ENCODE results near the gene TTYH1. TPM values are rescaled to one million over a fixed set of nuclear protein-coding genes. Genes with fewer than 3 reads are reported as not detected.

Gene TTYH1
- total RNA-seq, 2 donors from 2014 or later, result 0.47 to 2.4 TPM

DNA sequence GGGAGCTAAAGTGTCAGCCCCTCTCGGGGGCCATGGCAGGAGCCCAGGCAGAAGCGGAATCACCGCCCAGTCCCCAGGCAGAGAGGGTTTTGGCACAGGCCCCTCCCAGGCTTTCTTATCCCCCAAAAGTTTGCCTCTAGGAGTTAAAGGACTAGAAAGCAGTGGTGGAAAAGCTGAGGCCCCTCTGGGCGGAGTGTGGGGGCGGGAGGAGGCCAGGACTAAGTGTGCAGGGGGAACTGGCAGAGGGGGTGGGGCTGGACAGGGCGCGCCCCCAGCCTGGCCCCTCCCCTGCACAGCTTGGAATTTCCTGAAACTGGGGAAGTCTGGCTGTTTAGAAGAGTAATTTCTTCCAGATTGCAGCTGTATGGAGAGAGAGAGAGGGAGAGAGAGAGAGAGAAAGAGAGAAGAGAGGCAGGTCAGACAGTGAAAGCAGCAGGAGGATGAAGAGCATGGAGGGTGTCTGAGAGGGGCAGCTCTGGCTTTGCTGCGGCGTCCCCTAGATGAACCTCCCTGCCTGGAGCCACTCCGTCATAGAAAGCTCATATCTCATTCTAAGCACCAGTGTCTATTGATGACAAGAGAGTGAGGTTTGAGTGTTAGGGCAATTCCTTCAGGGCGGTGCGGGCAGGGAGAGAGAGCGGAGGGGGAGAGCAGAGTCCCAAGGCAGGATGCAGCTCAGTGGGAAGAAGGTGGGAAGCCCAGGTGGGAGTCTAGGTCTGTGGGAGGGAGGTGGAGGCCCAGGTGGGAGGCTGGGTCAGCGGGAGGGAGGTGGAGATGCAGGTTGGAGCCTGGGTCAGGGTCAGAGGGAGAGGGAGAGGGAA lies 58.0 kb downstream of the TTYH1 start, which contains the start of gene CDC42EP5:
TSS of gene CDC42EP5 (minus strand) at position 226 of the 821 bp plus-strand sequence. CDS start 7,749 bp downstream, outside the sequence.
- peak within 1 kb of the TSS; percentile 73 to 89 for H3K9ac ChIP-seq (ENCODE audit: low read depth in 2 of 2, low read length in 2 of 2)
- intact Hi-C loops (cut with DNase I), result no loop called here
- peak within 1 kb of the TSS; percentile 94 for H3K27ac ChIP-seq
- H3K4me3 ChIP-seq, result peak within 1 kb of the TSS; percentile 41
- no peaks in the 10 kb centered on the region for H3K9me3 ChIP-seq
- H3K27me3 ChIP-seq, result no peaks in the 10 kb centered on the region
- no peaks in the 10 kb centered on the region for H3K36me3 ChIP-seq
- DNase-seq, result peak; percentile 88
- no peaks in the 10 kb centered on the region for H3K4me1 ChIP-seq
- TF ChIP-seq CTCF (IDR thresholded peaks at IDR 0.05), result no peak

GRCh38 chr19:54473892-54474372 lies 58.7 kb downstream of the TTYH1 start:
- Histone ChIP-seq H3K9me3 (no peaks in the 10 kb centered on the region), H3K27ac (peak overlapping the region; percentile 94), H3K4me1 (no peaks in the 10 kb centered on the region), H3K9ac (ENCODE audit: low read depth in 2 of 2, low read length in 2 of 2) (peak overlapping the region; percentile 54 to 89), H3K4me3 (peak overlapping the region; percentile 41), H3K36me3 (no peaks in the 10 kb centered on the region), H3K27me3 (no peaks in the 10 kb centered on the region)
- no peak for TF ChIP-seq CTCF (IDR thresholded peaks at IDR 0.05)
- no peak for DNase-seq
- intact Hi-C loops (cut with DNase I), result no loop called here

GRCh38 chr19:54475706-54476105 lies 60.4 kb downstream of the TTYH1 start:
- no peak for TF ChIP-seq CTCF (IDR thresholded peaks at IDR 0.05)
- DNase-seq, result no peak
- intact Hi-C loops (cut with DNase I), result no loop called here

GRCh38 chr19:54477650-54478049 lies 62.4 kb downstream of the TTYH1 start:
- intact Hi-C loops (cut with DNase I), result no loop called here

More at GRCh38 chr19:54475706-54476105, 60.4 kb downstream of the TTYH1 start:
- Histone ChIP-seq H3K4me3 (no peak overlapping the region), H3K4me1 (no peaks in the 10 kb centered on the region), H3K9ac (ENCODE audit: low read depth in 2 of 2, low read length in 2 of 2) (no peak overlapping the region), H3K27me3 (no peaks in the 10 kb centered on the region), H3K9me3 (no peaks in the 10 kb centered on the region), H3K27ac (no peak overlapping the region), H3K36me3 (no peaks in the 10 kb centered on the region)

More at GRCh38 chr19:54477650-54478049, 62.4 kb downstream of the TTYH1 start:
- Histone ChIP-seq H3K4me1 (no peaks in the 10 kb centered on the region), H3K4me3 (no peak overlapping the region), H3K9me3 (no peaks in the 10 kb centered on the region), H3K27ac (no peak overlapping the region), H3K36me3 (no peaks in the 10 kb centered on the region), H3K9ac (ENCODE audit: low read depth in 2 of 2, low read length in 2 of 2) (no peak overlapping the region), H3K27me3 (no peaks in the 10 kb centered on the region)
- peak; percentile 17 for TF ChIP-seq CTCF (IDR thresholded peaks at IDR 0.05)
- DNase-seq, result peak; percentile 47

Data from colonic mucosa (tissue), 4 donors.